GM12873 (cell line): ENCODE measurements around the gene IQCE.

Experiments used
- TF ChIP-seq, protein P1 (sequence below): IDR thresholded peaks from 2 replicates; pipeline ENCODE4 v1.5.1; 2012; ENCODE audit warnings: low read depth, mild to moderate bottlenecking, moderate library complexity, low read length, control low read depth; ENCODE audit not compliant: insufficient read depth; ENCODE audit errors: missing control alignments

IQCE gene

DNA sequence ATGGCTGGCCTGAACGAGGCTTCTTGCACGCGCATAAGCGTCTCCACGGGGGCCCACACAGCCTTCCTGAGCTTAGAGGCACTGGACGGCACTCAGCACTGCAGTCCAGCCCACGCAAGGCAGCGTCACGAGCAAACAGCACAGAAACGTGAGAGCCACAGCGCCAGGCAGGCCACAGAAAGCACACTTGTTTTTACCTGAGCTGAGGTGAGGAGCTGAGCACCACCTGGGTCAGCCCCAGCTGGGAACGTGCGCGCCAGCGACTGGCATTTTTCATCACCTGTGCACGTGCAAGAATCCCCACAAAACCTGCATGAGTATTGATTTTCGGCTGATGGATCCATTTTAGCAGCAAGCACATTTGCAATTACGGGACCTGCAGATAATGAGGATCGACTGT lies 26.7 kb downstream of the IQCE start:
- TF ChIP-seq, protein P1, sequence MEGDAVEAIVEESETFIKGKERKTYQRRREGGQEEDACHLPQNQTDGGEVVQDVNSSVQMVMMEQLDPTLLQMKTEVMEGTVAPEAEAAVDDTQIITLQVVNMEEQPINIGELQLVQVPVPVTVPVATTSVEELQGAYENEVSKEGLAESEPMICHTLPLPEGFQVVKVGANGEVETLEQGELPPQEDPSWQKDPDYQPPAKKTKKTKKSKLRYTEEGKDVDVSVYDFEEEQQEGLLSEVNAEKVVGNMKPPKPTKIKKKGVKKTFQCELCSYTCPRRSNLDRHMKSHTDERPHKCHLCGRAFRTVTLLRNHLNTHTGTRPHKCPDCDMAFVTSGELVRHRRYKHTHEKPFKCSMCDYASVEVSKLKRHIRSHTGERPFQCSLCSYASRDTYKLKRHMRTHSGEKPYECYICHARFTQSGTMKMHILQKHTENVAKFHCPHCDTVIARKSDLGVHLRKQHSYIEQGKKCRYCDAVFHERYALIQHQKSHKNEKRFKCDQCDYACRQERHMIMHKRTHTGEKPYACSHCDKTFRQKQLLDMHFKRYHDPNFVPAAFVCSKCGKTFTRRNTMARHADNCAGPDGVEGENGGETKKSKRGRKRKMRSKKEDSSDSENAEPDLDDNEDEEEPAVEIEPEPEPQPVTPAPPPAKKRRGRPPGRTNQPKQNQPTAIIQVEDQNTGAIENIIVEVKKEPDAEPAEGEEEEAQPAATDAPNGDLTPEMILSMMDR: no peak

GRCh38 chr7:2586326-2587020 lies 27.7 kb downstream of the IQCE start:
- TF ChIP-seq, protein P1: no peak

GRCh38 chr7:2587134-2587533 lies 28.4 kb downstream of the IQCE start:
- TF ChIP-seq, protein P1: no peak

GRCh38 chr7:2587778-2588177 lies 29.0 kb downstream of the IQCE start:
- TF ChIP-seq, protein P1: no peak

- TF ChIP-seq, protein P1: no peak
Measured at GRCh38 chr7:2589341-2589740, 30.6 kb downstream of the IQCE start.

DNA sequence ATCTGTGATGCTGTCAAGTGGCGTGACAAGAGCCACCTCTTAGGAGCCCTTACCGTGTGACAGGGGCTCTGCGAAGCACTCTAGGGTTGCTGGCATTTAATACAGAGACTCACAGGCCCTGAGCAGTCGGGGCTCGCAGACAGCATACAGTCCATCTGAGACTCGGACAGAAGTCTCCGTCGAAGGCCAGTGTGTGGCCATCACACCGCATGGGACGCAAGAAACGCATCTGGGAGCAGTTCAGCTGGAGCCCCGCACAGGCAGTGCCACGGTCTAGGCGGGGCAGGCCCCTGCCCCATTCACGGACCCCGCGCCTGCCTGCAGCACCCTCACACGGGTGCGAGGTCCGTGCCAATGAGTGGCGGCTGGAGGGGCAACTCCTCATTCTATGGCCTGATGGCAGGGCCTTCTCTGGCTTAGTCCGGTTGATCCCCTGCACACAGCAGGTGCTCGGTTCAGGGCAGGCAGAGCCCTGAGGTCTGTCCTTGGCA lies 33.6 kb downstream of the IQCE start:
- TF ChIP-seq, protein P1: no peak

- TF ChIP-seq, protein P1: no peak
Measured at GRCh38 chr7:2593036-2593727, 34.4 kb downstream of the IQCE start.
